Measurements from ENCODE around the gene MAPK9.
"Not testable (repeated sequence)": the region's sequence is repeated elsewhere in the genome, so short reads cannot be mapped to it uniquely, and the experiment has no call there.

The MAPK9 gene

GRCh38 chr5:180222056-180222455 is 69.8 kb downstream of the MAPK9 start:
- DNase-seq: no peak

- DNase-seq: no peak
These were observed 74.1 kb downstream of the MAPK9 start for GRCh38 chr5:180217797-180218196.

GRCh38 chr5:180216646-180217171 is 75.2 kb downstream of the MAPK9 start:
- DNase-seq: no peak

GRCh38 chr5:180215783-180216630 is 75.9 kb downstream of the MAPK9 start:
- no peak for DNase-seq

GRCh38 chr5:180214870-180215770 is 76.8 kb downstream of the MAPK9 start:
- no peak for DNase-seq

- DNase-seq: no peak
These were observed 78.2 kb downstream of the MAPK9 start for GRCh38 chr5:180213657-180214207.

GRCh38 chr5:180213256-180213600 is 78.7 kb downstream of the MAPK9 start:
- no peak for DNase-seq

- no peak for DNase-seq
These were observed 79.3 kb downstream of the MAPK9 start for GRCh38 chr5:180212363-180213255.

GRCh38 chr5:180211761-180212035 is 80.2 kb downstream of the MAPK9 start:
- DNase-seq: no peak

- no peak for DNase-seq
These were observed 80.7 kb downstream of the MAPK9 start for GRCh38 chr5:180210961-180211760.

- not testable (repeated sequence) for DNase-seq
These were observed 81.8 kb downstream of the MAPK9 start for GRCh38 chr5:180210077-180210476.

GRCh38 chr5:180209137-180209581 is 82.7 kb downstream of the MAPK9 start, which contains the start of gene RASGEF1C:
Gene RASGEF1C (minus strand): TSS chr5:180209211. CDS start chr5:180138052, 71,159 bp downstream.
- no peak for DNase-seq

GRCh38 chr5:180208435-180209081 is 83.3 kb downstream of the MAPK9 start:
- peak; percentile 44 for DNase-seq

- no peak for DNase-seq
These were observed 83.8 kb downstream of the MAPK9 start for GRCh38 chr5:180208038-180208434.

- no peak for DNase-seq
These were observed 84.3 kb downstream of the MAPK9 start for GRCh38 chr5:180207593-180207992.

GRCh38 chr5:180206993-180207392 is 84.9 kb downstream of the MAPK9 start:
- no peak for DNase-seq

GRCh38 chr5:180205916-180206315 is 86.0 kb downstream of the MAPK9 start:
- DNase-seq: no peak

GRCh38 chr5:180204276-180204819 is 87.5 kb downstream of the MAPK9 start:
- no peak for DNase-seq

GRCh38 chr5:180202939-180203573 is 88.8 kb downstream of the MAPK9 start:
- no peak for DNase-seq
